ENCODE results near the gene PIK3R1.

PIK3R1 gene

GRCh38 chr5:68350176-68350575, 134.6 kb downstream of the PIK3R1 start:
- no peak for TF ChIP-seq CTCF (IDR thresholded peaks at IDR 0.05; ENCODE audit: control insufficient read depth, insufficient read depth, low read depth, low read length, missing control alignments)
- no peak for DNase-seq (ENCODE audit: low read depth)
- no peak overlapping the region for H3K4me3 ChIP-seq (ENCODE audit: control insufficient read depth, low read depth, low read length)
